Stomach (tissue), 9 donors: ENCODE measurements around the gene TCP10L. TPM values are rescaled to one million over a fixed set of nuclear protein-coding genes. Genes with fewer than 3 reads are reported as not detected.
A peak's percentile ranks its signal among the peaks of the same experiment; 100 is the strongest.
"Not testable (repeated sequence)": the region's sequence is repeated elsewhere in the genome, so short reads cannot be mapped to it uniquely, and the experiment has no call there.

Source experiments
- DNase-seq, 2 donors: peaks; one replicate each; pipeline versions ENCODE4 v3.0.0 to v3.0.0-alpha.2; 2013 to 2019
- H3K27ac ChIP-seq, 5 donors: fragments of 200-600 bp in 4 of 5; sonication (generic) in 4 of 5; one replicate each; pipeline ENCODE4 v1.5.1; 2013 to 2019; ENCODE audit warnings: mild to moderate bottlenecking in 1 of 5, moderate library complexity in 1 of 5
- H3K27me3 ChIP-seq, 3 donors: fragments of 200-600 bp; sonication (generic); one replicate each; pipeline ENCODE4 v1.5.1; 2017 to 2019; ENCODE audit warnings: mixed run types in 1 of 3
- H3K36me3 ChIP-seq, 4 donors: fragments of 200-600 bp; sonication (generic); 1 replicate in 3 of 4; 2 replicates in 1 of 4; pipeline ENCODE4 v1.5.1; 2016 to 2019
- H3K4me1 ChIP-seq, 4 donors: fragments of 200-600 bp; sonication (generic); one replicate each; pipeline ENCODE4 v1.5.1; 2016 to 2019
- H3K4me3 ChIP-seq, 4 donors: fragments of 200-600 bp; sonication (generic) in 3 of 4; one replicate each; pipeline ENCODE4 v1.5.1; 2016 to 2019; ENCODE audit warnings: mild to moderate bottlenecking in 1 of 4
- H3K9me3 ChIP-seq, 4 donors: fragments of 200-600 bp; sonication (generic); one replicate each; pipeline ENCODE4 v1.5.1; 2016 to 2019
- CTCF ChIP-seq, 7 experiments: fragments of 450-650 bp in 4 of 7; fragments of 200-600 bp in 3 of 7; sonication (generic) in 3 of 7; IDR thresholded peaks; one replicate each; pipeline ENCODE4 v1.5.1; 2016 to 2019; ENCODE audit warnings: antibody characterized with exemption in 7 of 7, control low read depth in 2 of 7, mild to moderate bottlenecking in 1 of 7
- EP300 ChIP-seq: sonication (generic); formaldehyde crosslinking; IDR thresholded peaks from one replicate; pipeline ENCODE4 v1.6.1; 2017; ENCODE audit warnings: antibody characterized with exemption
- POLR2A ChIP-seq, 4 donors: fragments of 450-650 bp; IDR thresholded peaks; one replicate each; pipeline ENCODE4 v1.6.1; 2016; ENCODE audit warnings: antibody characterized with exemption in 4 of 4, control low read depth in 2 of 4, mild to moderate bottlenecking in 1 of 4, moderate library complexity in 1 of 4
- POLR2AphosphoS5 ChIP-seq, 3 donors: sonication (generic); formaldehyde crosslinking; IDR thresholded peaks; one replicate each; pipeline ENCODE4 v1.6.1; 2016; ENCODE audit warnings: antibody characterized with exemption in 3 of 3
- WGBS, 5 donors: extraction: QIAGEN DNeasy Blood & Tissue Kit in 3 of 5; methylation state at CpG; one replicate each; pipeline versions ENCODE4 v1.1.5 to v1.1.7; 2013 to 2018; 5-methylcytosine and 5-hydroxymethylcytosine counted together
- intact Hi-C: fragments of 100-400 bp; cut with DNase I; formaldehyde crosslinking; loops from one replicate; pipeline ENCODE4 v1.15.1; 2023; ENCODE audit warnings: low total_unique reads
- polyA plus RNA-seq, 3 donors: library from polyadenylated mRNA; stranded (reverse); fragments of 200-250 nt; gene quantifications; one replicate each; pipeline ENCODE4 v1.2.3, GENCODE V29; 2013
- total RNA-seq, 5 donors: library from RNA; depleted of rRNA; stranded (reverse); fragments of >200 nt; gene quantifications; one replicate each; pipeline versions ENCODE4 v1.1.0 to v1.2.3, GENCODE V29; 2014 to 2016
- donor health status: healthy with polysubstance abuse.
- donor health status: Bipolar disorder and iron deficiency.
- donor health status: healthy.

Gene TCP10L
- total and polyA plus RNA-seq, 8 donors, result 0.73 to 1.3 TPM; not detected in 6

GRCh38 chr21:32566741-32567389 lies 18.5 kb downstream of the TCP10L start:
- peaks cover 0 to 22% (median 14%) of the 10 kb centered on the region in 4 donors for H3K4me1 ChIP-seq
- no peak overlapping the region for H3K4me3 ChIP-seq
- H3K9me3 ChIP-seq, result peaks cover 0 to 6% (median 0%) of the 10 kb centered on the region in 4 donors
- intact Hi-C loops, result loop anchor here (5.0 kb wide), 1 partner anchor 160 kb away; no protein-coding TSS in a partner anchor
- no peak for DNase-seq
- no peak overlapping the region for H3K27ac ChIP-seq
- WGBS, 5 donors, result 83 to 89% (median 87%) methylated on average over 4 to 5 of the region's 5 CpGs
- H3K36me3 ChIP-seq, result no peaks in the 10 kb centered on the region
- TF ChIP-seq POLR2AphosphoS5 (IDR thresholded peaks at IDR 0.05) (no peak), CTCF (IDR thresholded peaks at IDR 0.05) (no peak), EP300 (no peak), POLR2A (IDR thresholded peaks at IDR 0.05) (no peak)
- no peaks in the 10 kb centered on the region for H3K27me3 ChIP-seq

GRCh38 chr21:32565856-32566465 lies 19.4 kb downstream of the TCP10L start:
- no peaks in the 10 kb centered on the region for H3K36me3 ChIP-seq
- H3K4me3 ChIP-seq, result no peak overlapping the region
- TF ChIP-seq CTCF (IDR thresholded peaks at IDR 0.05), result no peak
- no peak for TF ChIP-seq POLR2AphosphoS5 (IDR thresholded peaks at IDR 0.05)
- TF ChIP-seq POLR2A (IDR thresholded peaks at IDR 0.05), result no peak
- no peak for TF ChIP-seq EP300
- no peak overlapping the region for H3K27ac ChIP-seq
- peaks cover 0 to 6% (median 0%) of the 10 kb centered on the region in 4 donors for H3K9me3 ChIP-seq
- peaks cover 0 to 22% (median 14%) of the 10 kb centered on the region in 4 donors for H3K4me1 ChIP-seq
- H3K27me3 ChIP-seq, result no peaks in the 10 kb centered on the region
- DNase-seq, result no peak
- 89 to 97% (median 94%) methylated on average over 2 of the region's 2 CpGs for WGBS, 5 donors
- intact Hi-C loops, result loop anchor here (5.0 kb wide), 1 partner anchor 159 kb away; no protein-coding TSS in a partner anchor

GRCh38 chr21:32562915-32563314 lies 22.4 kb downstream of the TCP10L start:
- WGBS, 5 donors, result 88 to 95% (median 91%) methylated on average over 2 of the region's 2 CpGs
- intact Hi-C loops, result no loop called here

GRCh38 chr21:32562426-32562825 lies 22.9 kb downstream of the TCP10L start:
- intact Hi-C loops, result no loop called here
- DNase-seq, result peak; percentile 43 to 65
- H3K9me3 ChIP-seq, result peaks cover 0 to 6% (median 0%) of the 10 kb centered on the region in 4 donors
- no peak overlapping the region for H3K27ac ChIP-seq
- 38 to 55% (median 50%) methylated on average over 5 of the region's 5 CpGs for WGBS, 5 donors
- no peak overlapping the region for H3K4me3 ChIP-seq
- H3K27me3 ChIP-seq, result no peaks in the 10 kb centered on the region
- TF ChIP-seq EP300 (no peak), POLR2A (IDR thresholded peaks at IDR 0.05) (no peak), CTCF (IDR thresholded peaks at IDR 0.05) (peak in 2 of 7 experiments; percentile 22 to 36), POLR2AphosphoS5 (IDR thresholded peaks at IDR 0.05) (no peak)
- H3K36me3 ChIP-seq, result no peaks in the 10 kb centered on the region
- H3K4me1 ChIP-seq, result peaks cover 0 to 7% (median 0%) of the 10 kb centered on the region in 4 donors

More at GRCh38 chr21:32562915-32563314, 22.4 kb downstream of the TCP10L start:
- DNase-seq, result no peak
- no peak overlapping the region for H3K27ac ChIP-seq
- H3K4me1 ChIP-seq, result peaks cover 0 to 7% (median 0%) of the 10 kb centered on the region in 4 donors
- TF ChIP-seq POLR2AphosphoS5 (IDR thresholded peaks at IDR 0.05), result no peak
- TF ChIP-seq POLR2A (IDR thresholded peaks at IDR 0.05), result no peak
- TF ChIP-seq EP300, result no peak
- no peak for TF ChIP-seq CTCF (IDR thresholded peaks at IDR 0.05)
- peaks cover 0 to 6% (median 0%) of the 10 kb centered on the region in 4 donors for H3K9me3 ChIP-seq
- H3K4me3 ChIP-seq, result no peak overlapping the region
- H3K36me3 ChIP-seq, result no peaks in the 10 kb centered on the region
- no peaks in the 10 kb centered on the region for H3K27me3 ChIP-seq

DNA sequence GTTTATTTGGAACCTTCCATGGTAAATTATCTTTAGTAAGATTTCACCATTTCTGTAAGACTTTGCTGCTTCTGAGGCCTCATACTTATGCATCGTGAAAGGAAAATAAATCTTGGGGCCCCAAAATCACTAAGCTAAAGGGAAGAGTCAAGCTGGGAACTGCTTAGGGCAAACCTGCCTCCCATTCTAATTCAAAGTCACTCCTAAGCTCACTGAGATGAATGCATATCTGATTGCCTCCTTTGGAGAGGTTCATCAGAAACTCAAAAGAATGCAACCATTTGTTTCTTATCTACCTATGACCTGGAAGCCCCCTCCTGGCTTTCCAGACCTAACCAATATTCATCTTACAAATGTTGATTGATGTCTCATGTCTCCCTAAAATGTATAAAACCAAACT lies 23.8 kb downstream of the TCP10L start:
- H3K4me1 ChIP-seq, H3K27ac ChIP-seq, H3K9me3 ChIP-seq, H3K4me3 ChIP-seq, H3K36me3 ChIP-seq, DNase-seq, H3K27me3 ChIP-seq, intact Hi-C loops: not testable (repeated sequence)
- 77 to 86% (median 82%) methylated on average over 1 of the region's 1 CpG for WGBS, 5 donors
